ENCODE data around the gene PPP4R2.
"Not testable (repeated sequence)": the region's sequence is repeated elsewhere in the genome, so short reads cannot be mapped to it uniquely, and the experiment has no call there.

PPP4R2 gene

DNA sequence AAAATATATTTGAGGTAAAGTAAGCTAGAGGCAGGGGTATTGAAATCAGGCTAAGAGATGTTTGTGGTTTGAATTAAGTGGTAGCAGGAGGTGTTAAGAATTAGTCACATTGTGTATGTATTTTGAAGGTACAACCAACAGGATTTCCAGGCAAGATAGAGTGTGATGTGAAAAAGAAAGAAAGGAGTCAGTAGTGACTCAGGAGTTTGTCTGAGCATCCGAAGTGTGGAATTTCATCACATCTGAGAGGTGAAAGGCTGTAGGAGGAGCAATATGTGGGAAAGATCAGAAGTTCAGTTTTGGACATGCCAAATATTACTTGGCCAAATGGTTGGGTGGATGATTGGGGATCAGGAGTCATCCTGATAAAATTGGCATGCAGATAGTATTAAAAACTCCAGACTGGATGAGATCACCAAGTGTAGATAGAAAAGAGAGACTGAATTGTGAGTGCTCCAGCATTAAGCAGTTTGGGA is 32.7 kb downstream of the PPP4R2 start:
- DNase-seq, result no peak

DNA sequence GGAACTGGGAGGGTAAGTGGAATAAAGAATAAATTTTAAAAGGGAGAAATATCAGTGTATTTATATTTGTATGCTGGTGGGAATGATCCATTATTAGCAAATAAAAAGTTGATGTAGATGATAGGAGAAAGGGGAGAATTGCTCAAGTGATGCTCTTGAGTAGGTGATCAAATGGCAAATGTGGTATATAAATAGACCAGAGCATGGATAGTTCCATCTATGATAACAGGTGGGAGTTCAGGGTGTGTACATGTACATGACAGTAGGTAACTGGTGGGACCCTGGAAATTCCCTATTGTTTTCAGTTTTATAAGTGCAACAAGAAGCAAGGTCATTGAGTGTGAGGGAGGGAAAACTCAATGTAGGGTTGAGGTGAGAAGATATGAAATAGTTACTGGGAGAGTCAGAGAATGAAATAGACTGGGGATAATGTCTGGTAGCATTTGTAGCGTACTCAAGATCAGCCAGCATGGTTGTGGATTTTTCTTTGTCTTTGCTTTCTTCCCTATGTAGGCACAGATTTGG is 33.5 kb downstream of the PPP4R2 start:
- no peak for DNase-seq

DNA sequence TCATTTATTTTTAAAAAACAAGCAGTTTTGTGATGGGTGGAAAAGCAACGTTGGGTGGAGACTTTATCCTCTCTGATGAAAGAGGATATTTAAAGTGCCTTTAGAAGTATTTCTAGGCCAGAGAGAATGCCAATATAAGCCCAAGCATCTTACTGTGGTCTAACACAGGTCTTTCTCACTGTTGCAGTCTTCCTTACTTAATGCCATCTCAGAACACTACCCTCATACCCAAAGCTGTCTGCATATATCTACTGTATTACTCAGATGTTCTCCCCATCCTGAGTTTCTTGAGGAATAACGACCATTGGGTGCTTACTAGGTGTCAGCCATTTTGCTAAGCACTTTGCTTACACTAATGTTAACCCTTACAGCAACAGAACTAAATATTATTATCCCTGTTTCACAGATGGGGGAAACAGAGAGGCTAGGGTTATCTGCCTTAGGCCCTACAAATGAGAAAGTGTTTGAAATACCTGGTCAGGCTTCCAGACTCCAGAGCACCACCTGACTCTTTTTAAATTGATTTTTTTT is 35.0 kb downstream of the PPP4R2 start:
- no peak for DNase-seq

DNA sequence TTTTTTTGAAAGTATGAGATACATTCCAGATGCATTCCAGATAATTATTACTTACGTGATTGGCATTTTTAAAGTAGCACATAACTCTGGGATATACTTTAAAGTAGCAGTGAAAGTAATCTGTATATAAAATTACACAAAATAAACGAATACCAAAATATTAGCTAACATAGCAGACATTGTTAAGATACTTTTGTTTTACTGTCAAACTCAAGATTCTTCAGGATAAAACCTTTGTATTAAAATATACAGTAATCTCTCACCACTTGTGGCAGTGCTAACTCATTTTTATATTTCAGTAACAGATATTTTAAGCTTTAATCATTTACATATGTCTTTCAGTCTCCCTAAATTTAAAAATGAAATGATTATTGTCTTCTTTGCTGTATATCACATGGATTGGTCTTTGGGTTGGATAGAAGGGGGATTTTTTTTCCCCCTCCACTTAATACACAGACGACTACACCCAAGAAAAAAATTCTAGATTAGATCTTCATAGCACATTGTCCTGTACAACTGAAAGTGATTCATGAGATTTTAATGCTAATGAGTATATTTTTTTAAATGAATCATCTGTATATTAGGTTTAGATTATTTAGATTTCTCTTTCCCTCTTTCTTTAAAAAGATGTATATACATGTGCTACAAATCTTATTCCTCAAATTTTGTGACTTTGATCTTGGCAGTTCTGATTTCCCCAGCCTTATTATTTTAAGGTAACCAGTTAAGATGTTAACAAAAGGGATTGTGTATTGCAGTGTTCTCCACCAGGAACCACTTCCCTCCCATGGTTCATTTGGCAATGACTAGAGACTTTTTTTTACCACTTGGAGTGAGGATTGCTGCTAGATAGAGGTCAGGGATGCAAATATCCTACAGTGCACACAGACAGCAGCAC is 40.3 kb downstream of the PPP4R2 start:
- DNase-seq, result no peak

DNA sequence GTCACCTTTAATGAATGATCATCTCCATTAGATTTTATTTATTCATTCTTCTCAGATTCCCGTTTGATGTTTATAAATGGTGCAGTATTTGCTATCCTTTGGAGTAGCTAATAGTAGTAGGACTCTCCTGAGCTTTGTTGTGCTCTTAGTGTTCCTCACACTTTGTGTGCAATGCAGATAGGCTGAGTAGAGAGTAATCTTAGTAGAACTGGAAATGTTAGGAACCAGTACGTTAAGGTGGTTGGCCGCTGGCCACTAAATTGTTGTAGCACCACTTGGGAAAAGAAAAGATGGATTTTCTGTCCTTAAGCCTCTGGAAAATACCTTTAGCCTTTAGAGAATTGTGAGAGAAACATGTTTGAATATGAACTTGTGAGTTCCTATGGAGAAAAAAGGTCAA is 44.9 kb downstream of the PPP4R2 start:
- DNase-seq, result no peak

DNA sequence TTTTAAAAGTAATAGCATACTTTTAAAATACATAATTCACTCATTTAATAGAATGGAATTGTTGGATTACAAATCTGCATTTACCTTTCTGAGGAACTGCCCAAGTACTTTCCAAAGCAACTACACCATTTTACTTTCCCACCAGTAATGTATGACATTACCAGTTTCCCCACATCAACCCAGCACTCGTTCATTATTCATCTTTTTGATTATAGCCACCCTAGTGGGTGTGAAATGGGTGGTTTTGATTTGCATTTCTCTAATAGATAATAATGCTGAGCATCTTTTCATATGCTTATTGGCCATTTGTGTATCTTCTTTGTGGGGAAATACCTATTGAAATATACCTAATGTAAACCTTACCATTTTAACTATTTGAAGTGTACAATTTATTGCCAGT is 46.8 kb downstream of the PPP4R2 start:
- DNase-seq, result no peak

DNA sequence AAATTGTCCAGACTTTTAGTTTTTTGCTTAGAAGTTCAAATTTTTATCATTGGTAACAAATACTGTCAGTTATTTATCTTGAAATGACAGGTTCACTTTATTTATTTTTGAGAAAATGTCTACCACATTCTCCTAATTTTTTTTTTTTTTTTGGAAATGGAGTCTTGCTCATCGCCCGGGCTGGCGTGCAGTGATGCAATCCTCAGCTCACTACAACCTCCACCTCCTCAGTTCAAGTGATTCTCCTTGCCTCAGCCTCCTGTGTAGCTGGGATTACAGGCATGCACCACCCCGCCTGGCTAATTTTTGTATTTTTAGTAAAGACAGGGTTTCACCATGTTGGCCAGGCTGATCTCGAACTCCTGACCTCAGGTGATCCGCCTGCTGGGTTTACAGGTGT is 48.8 kb downstream of the PPP4R2 start:
- DNase-seq, result no peak

DNA sequence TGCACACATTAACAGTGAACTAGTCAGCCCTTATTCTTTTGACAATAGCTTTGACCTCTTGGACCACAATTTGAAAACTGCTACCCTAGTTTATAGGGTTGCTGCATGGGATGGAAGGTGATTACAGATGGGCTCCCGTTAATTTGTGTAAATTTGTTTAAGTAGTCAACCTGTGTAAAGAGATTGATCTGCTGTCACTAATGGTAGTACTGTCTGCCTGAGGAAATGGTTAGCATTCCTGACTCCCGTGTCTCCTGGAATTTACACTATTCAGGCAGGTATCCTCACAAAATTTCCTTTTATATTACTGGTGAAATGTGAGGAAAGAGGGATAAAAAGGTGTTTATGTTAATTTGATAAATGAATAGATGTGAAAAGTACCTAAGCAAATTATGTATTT is 49.6 kb downstream of the PPP4R2 start:
- no peak for DNase-seq

DNA sequence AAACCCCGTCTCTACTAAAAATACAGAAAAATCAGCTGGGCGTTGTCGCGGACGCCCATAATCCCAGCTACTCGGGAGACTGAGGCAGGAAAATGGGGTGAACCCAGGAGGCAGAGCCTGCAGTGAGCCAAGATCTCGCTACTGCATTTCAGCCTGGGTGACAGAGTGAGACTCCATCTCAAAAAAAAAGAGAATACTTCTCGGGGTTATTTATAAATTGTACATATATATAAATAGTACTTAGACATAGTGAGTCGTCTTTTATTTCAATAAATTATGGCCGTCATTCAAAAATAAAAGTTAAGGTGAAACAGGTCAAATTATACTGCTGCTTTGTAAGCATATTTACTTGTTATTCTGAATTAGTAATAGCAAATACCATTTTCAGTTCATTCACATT is 52.7 kb downstream of the PPP4R2 start:
- no peak for DNase-seq

DNA sequence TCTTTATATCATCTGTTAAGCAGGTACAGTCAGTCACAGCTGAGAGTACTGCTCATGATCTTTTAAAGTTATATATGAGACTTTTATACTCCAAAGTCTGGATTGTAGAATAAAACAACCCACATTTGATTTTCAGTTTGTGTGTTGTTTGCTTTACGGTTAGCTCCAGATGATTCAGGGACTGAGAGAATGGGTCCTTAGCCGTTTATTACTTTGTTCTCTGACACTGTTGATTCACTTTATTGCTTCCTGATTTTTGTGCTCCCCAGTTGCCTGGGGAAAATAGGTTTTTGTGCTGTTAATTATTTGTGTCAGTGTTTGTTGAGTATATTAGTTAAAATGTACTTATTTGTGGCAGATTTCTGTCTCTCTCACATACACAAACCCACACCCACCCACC is 56.2 kb downstream of the PPP4R2 start:
- no peak for DNase-seq

DNA sequence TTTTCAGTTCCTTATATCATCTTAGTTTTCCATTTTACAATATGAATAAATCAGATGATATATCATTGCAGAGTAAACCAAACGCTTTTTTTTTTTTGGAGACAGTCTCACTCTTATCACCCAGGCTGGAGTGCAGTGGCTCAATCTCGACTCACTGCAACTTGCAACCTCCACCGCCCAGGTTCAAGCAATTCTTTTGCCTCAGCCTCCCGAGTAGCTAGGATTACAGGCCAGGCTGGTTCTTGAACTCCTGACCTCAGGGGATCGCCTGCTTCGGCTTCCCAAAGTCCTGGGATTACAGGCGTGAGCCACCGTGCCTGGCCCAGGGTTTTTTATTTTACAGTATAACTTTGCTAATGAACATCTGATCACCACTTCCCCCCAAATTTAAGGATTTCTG is 59.0 kb downstream of the PPP4R2 start:
- no peak for DNase-seq

DNA sequence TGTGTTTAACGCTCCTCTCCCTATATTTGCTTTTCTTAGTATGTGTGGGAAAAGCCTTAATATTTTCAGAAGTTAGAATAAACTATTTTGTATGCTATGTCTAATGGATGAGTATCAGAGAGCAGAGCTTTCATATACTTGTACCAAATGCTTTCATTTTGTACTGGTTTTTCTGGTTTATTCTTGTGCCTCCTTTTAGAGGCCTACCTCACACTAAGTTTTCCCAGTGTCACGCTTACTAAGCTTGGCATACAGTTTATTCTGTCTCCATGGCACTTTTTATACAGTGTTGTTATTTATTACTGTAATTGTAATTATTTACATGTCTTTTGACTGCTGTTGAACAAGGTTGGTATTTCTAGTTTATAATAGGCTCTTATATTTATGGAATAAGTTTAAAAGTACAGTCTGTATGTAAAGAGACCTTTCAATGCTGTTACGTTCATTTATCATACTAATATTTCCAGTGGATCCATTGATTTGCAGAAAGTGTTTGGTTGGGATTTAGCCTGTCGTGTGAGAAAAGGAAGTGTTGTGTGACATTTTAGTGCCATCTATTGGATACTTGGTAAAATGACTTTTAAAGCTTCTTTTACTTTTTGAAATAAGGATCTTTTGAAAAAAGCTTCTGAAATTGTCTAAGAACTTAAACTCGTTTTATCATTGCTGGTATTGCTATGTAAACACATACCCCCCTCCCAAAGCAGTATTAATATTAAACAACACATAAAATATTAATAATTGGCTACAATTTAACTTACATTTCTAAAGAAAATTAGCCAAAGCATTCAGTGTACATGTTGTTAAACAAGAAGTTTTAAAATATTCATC is 59.6 kb downstream of the PPP4R2 start:
- DNase-seq, result no peak

DNA sequence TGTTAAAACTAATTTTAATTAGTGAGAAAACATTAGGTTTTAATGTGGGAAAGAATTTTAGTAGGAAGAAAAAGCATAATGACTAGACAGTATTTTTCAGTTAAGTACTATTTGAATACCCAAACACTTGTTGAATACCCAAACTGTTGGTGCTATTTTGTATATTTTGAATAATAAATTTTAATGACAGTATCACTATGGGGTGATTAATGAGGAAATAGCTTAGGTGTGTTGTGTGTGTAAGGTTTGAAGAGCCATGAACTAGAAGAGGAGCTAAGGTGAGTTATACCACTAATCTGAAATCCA is 60.2 kb downstream of the PPP4R2 start:
- DNase-seq, result no peak

DNA sequence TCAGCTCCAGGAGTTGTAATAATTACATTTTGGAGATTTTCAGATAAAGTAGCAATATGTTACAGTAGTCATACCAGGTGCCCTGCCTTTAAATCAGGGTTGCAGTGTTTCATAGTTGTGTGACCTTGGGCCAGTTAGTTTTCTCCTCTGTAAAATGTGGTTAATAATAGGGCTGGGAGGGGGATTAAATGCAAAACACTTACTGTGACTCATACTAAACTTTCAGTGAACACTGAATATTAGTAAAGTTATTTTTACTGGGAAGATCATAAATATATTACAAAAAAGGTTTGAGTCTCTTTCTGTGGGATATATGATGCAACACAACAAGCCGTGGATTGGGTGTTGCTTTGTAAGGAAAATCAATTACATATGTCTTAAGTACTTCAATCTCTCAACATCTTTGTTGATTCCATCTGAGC is 63.7 kb downstream of the PPP4R2 start:
- DNase-seq, result no peak

DNA sequence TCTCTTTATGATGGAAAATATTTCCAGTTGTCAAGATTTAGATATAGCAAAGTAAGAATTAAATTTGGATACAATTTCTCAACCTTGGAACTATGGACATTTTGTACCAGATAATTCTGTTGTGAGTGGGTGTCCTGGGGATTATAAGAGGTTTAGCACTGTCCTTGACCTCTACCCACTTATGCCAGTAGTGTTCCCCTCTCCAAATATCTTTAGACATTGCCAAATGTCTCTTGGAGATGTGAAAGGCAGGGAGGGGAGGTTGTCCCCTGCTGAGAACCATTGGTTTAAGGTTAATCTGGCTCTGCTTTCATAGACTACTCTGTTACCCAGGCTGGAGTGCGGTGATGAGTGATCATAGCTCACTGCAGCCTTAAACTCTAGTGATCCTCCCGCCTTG is 64.8 kb downstream of the PPP4R2 start, which contains the start of gene EBLN2:
Gene EBLN2, plus strand, starts transcription at position 244 of the 400 bp plus-strand sequence. CDS start 423 bp downstream, outside the sequence.
- no peak for DNase-seq

DNA sequence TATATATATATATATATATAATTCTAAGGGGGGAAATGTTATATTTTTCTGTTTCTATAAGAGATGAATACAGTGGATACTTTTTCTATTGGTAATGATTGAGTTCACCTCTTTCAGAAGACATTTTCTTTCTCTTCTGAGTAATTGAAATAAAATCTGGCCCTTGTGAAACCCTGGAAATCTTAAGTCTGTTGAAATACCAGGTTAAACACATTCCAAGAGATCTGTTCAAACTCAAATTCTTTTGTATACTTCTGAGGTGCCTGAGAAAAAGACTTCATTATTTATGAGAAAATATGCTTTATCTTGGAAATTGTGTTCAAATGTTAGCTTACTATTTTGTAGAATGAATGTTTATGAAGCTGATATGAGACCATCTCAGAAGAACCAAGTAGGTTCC is 69.6 kb downstream of the PPP4R2 start:
- DNase-seq, result not testable (repeated sequence)

DNA sequence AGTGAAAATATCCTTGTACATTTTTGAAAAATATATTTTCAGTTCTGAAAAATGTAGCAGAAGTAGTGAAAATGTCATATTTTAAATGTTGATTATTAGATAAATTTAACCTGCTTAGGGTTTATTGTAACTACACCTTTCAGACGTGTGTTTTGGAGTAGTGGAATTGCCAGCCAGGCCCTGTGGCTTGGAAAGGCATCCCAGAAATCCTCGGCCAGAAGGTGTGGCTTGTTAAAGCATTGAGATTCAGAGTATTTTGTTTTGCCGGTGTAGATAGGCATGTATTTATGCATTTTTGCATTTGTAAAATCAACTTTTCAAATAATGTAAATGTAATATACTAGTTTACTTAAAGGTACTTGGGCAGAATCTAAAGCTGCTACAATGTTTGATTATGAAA is 71.8 kb downstream of the PPP4R2 start:
- no peak for DNase-seq

DNA sequence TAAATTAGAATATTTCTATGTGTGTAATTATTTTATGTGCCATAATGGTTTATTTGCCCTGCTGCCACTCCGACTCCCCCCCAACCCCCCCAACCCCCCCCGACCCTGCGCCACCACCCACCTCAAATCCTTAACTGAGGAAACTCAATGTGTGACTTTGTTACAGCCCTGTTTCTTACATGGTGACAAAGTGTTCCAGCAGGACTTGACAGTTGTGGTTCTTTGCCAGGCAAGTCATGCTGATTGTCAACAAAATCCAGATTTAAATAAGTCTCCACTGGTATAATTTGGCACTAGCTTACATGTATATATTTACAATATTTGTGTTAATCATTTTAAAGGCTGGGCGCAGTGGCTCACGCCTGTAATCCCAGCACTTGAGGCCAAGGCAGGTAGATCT is 72.6 kb downstream of the PPP4R2 start:
- DNase-seq, result no peak

DNA sequence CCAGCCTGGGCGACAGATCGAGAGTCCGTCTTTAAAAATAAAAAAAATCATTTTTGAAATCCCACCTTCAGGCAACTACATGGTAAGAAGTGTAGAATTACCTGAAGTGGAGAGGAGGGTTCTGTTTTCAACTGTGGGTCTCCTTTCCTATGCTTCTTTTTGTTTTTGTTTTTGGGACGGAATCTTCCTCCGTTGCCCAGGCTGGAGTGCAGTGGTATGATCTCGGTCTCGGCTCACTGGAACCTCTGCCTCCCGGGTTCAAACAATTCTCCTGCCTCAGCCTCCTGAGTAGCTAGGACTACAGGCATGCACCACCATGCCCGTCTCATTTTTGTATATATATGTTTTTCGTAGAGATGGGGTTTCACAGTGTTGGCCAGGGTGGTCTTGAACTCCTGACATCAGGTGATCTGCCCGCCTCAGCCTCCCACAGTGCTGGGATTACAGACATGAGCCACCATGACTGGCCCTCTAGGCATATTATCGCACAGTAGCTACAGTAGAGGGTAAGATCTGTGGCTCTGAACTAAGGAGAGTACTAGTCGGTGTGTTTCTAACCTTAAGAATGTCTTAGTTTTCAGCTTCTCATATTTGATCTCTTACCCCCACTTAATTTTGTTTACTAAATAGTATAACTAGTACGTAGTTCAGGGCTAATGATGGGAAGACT is 73.3 kb downstream of the PPP4R2 start:
- no peak for DNase-seq

DNA sequence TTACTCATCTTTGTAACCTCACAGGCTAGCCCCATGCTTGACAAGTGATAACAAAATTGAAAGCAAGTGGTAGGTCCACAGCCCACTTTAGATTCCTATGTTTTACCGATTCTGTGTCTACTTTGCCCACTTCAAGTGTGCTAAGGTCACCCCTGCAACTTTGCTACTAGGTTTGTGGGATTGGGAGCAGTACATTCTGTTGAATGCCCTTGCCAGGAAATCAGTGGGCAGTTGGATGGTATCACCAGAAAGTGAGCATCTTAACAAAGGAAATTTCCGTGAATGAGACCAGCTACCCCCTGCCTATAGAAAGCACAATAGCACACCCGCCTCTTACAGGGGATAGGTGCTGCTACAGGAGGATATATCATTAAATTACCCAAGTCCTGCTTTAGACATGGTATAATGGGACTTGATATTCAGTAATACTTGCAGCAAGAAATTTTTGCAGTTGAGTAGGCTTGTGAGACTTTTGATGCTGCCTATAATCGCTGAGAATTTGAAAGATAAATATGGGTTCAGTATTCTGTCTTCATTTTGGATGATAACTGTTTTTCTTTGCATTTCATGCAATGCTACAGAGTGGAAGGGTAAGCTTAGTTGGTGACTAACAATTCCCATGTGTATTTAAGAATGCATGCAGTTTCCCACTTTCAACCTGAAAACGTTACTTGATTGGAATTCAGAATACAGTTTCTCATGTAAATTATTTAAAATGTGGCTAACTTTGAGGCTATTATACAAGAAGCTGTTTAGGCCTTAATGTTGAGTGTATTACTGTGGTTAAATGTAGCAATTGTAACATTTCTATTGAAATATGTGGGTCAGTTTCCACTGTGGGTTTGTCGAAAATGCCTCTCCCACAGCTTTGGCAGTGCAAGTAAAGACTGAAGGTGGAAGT is 74.3 kb downstream of the PPP4R2 start:
- DNase-seq, result no peak

DNA sequence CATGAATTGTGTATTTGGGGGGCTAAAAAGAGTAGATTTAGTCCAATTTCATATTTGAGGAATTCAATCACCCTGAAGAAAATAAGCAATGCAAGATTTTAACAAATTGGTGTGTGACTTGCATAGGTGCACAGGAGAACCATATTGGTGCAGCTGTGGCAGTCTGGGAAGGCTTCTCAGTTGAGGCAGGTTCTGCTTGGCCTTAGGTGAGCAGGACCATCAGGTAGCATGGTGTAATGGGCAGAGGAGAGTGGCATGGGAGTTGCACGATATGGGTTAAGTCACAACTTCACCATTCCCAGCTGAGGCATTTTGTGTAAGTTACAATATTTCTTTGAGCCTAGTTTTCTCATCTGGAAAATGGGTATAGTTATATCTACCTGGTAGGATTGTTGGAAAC is 75.3 kb downstream of the PPP4R2 start:
- DNase-seq, result no peak

DNA sequence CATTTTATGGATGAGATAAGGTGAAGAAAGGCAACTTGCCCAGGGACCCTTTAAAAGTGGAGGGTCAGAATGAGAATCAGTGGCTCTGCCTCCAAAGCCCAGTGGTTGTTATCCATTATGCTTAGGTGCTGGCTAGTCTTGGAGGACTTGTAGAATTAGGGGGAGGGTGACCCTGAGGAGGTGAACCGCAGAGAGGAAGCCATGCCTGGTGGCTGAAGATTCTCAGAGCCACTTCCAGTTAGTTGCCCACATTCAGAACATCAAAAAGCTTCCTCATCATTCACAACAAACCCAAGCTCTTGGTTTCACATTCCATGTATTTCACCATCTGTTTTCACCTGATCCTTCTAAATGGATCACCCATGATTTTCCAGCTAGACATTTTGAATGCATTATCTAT is 76.0 kb downstream of the PPP4R2 start:
- DNase-seq, result no peak

Measured in GF-D8 (cell line).